ENCODE measurements around the gene PPP1R14B. TPM values are rescaled to one million over a fixed set of nuclear protein-coding genes. Genes with fewer than 3 reads are reported as not detected.

Gene PPP1R14B
- total and polyA plus RNA-seq, 2 of the 13 experiments (the other 11 are each of a cell fraction or from before 2014, with no cell fraction given) = 110 to 148 TPM

DNA sequence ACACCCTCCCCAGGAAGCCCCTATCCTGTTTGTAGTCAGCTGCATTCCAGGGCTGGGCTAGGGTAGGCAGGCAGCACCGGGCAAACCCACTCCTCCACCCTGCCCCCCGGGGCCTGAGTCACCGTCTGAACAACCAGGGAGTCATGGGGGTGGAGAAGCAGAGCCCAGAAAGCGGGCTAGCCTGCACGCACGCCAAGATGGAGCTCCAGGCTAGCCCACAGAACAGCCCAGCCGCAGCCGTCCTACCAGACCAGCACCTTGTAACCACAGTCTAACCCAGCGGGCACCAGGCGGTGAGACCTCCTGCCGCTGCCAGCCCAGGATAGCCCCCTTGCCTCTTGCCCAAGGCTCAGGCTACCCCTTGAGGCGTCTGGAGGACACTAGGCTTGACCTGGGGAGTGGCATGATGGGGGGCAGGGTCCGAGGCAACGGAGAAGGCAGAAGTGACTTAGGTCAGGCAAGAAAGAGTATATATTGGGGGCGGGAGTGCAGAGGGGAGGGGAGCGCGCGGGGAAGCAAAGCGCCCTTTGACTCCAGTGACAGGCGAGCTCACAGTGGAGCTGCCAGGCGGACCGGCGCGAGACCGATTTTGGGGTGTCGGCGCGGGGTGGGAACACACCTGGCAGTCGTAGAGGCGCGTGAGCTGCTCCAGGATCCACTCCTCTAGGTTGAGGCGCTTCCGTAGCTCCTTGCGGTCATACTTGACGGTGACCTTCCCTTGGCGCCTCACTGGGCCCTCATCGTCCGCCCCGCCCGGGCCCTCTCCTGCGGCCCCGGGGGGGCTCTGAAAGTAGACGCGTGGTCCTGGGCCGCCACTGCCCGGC lies 734 bp downstream of the PPP1R14B start (continued):
- TF ChIP-seq, protein P1, sequence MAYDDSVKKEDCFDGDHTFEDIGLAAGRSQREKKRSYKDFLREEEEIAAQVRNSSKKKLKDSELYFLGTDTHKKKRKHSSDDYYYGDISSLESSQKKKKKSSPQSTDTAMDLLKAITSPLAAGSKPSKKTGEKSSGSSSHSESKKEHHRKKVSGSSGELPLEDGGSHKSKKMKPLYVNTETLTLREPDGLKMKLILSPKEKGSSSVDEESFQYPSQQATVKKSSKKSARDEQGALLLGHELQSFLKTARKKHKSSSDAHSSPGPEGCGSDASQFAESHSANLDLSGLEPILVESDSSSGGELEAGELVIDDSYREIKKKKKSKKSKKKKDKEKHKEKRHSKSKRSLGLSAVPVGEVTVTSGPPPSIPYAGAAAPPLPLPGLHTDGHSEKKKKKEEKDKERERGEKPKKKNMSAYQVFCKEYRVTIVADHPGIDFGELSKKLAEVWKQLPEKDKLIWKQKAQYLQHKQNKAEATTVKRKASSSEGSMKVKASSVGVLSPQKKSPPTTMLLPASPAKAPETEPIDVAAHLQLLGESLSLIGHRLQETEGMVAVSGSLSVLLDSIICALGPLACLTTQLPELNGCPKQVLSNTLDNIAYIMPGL (CRISPR knock-in tag; IDR thresholded peaks at IDR 0.05; ENCODE audit: borderline replicate concordance in 1 of 2, low read depth in 1 of 2) = peak in 1 of 2 experiments; percentile 63; a peak in 2 of 4 replicates
- 0 out of 2 replicates have a peak, but pooled peaks have one; percentile 25 for TF ChIP-seq KLF6 (CRISPR knock-in tag; IDR thresholded peaks at IDR 0.05)

DNA sequence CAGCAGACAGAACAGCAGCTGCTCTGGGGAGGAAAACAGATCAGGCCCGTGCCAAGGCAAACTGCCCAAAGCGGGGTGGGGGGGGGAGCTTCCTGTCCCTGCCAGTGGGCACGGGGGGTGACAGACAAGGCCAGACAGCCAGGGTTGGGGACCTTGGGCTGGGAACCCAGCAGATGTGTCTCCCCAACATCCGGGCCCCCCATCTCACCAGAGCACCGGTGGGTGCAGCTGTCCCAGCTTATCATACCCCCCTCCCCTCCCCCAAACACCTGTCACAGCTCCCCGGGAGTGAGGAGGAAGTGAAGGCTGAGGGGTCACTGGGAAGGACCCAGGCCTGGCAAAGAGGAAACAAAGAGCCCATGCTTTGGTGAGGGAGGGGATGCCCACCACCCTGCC lies 1.3 kb downstream of the PPP1R14B start:
- 58% methylated on average over 3 of the region's 6 CpGs for WGBS (ENCODE audit: low lambda C conversion rate)
- ChIA-PET POLR2A (interaction anchor here (1.0 to 8.3 kb wide), 5 partner anchors 8 to 58 kb away, joined by 3 to 113 read pairs (median 18); partner anchors contain the start of genes NUDT22, TRPT1 and VEGFB), CTCF (ENCODE audit: low intra/inter-chr PET ratio, low total read pairs) (no interaction called here)
- FAIRE-seq (no peak), ATAC-seq (no peak), DNase-seq (ENCODE audit: low spot score) (no peak)
- H2AFZ ChIP-seq (ENCODE audit: low read length) = no peak overlapping the region
- no peaks in the 10 kb centered on the region; a peak in 1 of 5 replicates for H3K27me3 ChIP-seq (ENCODE audit: control insufficient read depth in 1 of 2, insufficient read depth in 2 of 2, low read length in 2 of 2)
- H3K9ac ChIP-seq (ENCODE audit: insufficient read depth, low read depth, low read length) = peak overlapping the region; percentile 79
- in situ Hi-C loops (cut with HindIII; ENCODE audit: extremely low pct_ligation_motif_present, low pct_unique_long_range_greater_than_20kb) (no loop called here), intact Hi-C loops (cut with micrococcal nuclease; ENCODE audit: unreplicated experiment) (loop anchor here (5.0 kb wide), 1 partner anchor 57 kb away; the partner anchor contains the start of gene CATSPERZ)
- no TSS peak for BruUV-seq (replicated peaks)
- no peaks in the 10 kb centered on the region for H3K9me3 ChIP-seq (ENCODE audit: low read length)
- peak overlapping the region; percentile 76 to 95 (median 79) for H3K4me3 ChIP-seq (replicated peaks in 1 of 3; ENCODE audit: insufficient read depth in 1 of 3, low read depth in 2 of 3, low read length in 3 of 3)
- peaks cover 0 to 11% of the 10 kb centered on the region in 2 experiments; a peak in 2 of 5 replicates for H3K36me3 ChIP-seq (replicated peaks in 1 of 2; ENCODE audit: control insufficient read depth in 1 of 2, insufficient read depth in 2 of 2, low read length in 2 of 2)
- H3K79me2 ChIP-seq (ENCODE audit: insufficient read depth, low read length) = peaks cover 26% of the 10 kb centered on the region
- no peaks in the 10 kb centered on the region for H4K20me1 ChIP-seq (ENCODE audit: insufficient read depth, low read length)
- peak overlapping the region; percentile 68 for H3K27ac ChIP-seq (ENCODE audit: extremely low read length, insufficient read depth, low read length)
- H3K4me1 ChIP-seq (ENCODE audit: insufficient read depth, low read length) = peaks cover 59% of the 10 kb centered on the region
- H3K4me2 ChIP-seq (ENCODE audit: low read depth, low read length) = peak overlapping the region; percentile 82
- TF ChIP-seq KDM1A (CRISPR knock-in tag; IDR thresholded peaks at IDR 0.05) (no peak), KDM2A (CRISPR knock-in tag; IDR thresholded peaks at IDR 0.05; ENCODE audit: borderline replicate concordance, low read depth) (peak; percentile 4; the same call in 1 of the 2 replicates), SMYD3 (CRISPR knock-in tag; IDR thresholded peaks at IDR 0.05) (no peak), AGO1 (IDR thresholded peaks at IDR 0.05; ENCODE audit: low read depth, low read length, poor library complexity, severe bottlenecking) (peak; percentile 20), FIP1L1 (IDR thresholded peaks at IDR 0.05; ENCODE audit: borderline replicate concordance, insufficient read depth, low read depth, low read length) (no peak), PHF21A (CRISPR knock-in tag; IDR thresholded peaks at IDR 0.05) (no peak), KDM3A (CRISPR knock-in tag; IDR thresholded peaks at IDR 0.05; ENCODE audit: low read depth) (no peak), HNRNPL (IDR thresholded peaks at IDR 0.05; ENCODE audit: low read depth, low read length) (peak; percentile 62; the same call in 1 of the 2 replicates), HNRNPK (IDR thresholded peaks at IDR 0.05; ENCODE audit: low read depth, low read length, poor library complexity, severe bottlenecking) (peak; percentile 30), AGO2 (optimal IDR thresholded peaks at IDR 0.05; ENCODE audit: low read depth, low read length) (peak; percentile 63), ZNF234 (CRISPR knock-in tag; conservative IDR thresholded peaks at IDR 0.05) (no peak), ZNF296 (CRISPR knock-in tag; conservative IDR thresholded peaks at IDR 0.05) (no peak), ATF7-NPFF (CRISPR knock-in tag; IDR thresholded peaks at IDR 0.05; ENCODE audit: low read depth) (no peak), IRF1 (CRISPR knock-in tag; IDR thresholded peaks at IDR 0.05; ENCODE audit: low read depth) (no peak)
- TF ChIP-seq, protein P2, sequence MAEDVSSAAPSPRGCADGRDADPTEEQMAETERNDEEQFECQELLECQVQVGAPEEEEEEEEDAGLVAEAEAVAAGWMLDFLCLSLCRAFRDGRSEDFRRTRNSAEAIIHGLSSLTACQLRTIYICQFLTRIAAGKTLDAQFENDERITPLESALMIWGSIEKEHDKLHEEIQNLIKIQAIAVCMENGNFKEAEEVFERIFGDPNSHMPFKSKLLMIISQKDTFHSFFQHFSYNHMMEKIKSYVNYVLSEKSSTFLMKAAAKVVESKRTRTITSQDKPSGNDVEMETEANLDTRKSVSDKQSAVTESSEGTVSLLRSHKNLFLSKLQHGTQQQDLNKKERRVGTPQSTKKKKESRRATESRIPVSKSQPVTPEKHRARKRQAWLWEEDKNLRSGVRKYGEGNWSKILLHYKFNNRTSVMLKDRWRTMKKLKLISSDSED (CRISPR knock-in tag; IDR thresholded peaks at IDR 0.05) = no peak

All from HepG2 (cell line).